Esophagus muscularis mucosa (tissue), 4 donors: ENCODE measurements around the gene CNTNAP2. TPM values are rescaled to one million over a fixed set of nuclear protein-coding genes. Genes with fewer than 3 reads are reported as not detected.

Experiments used
- DNase-seq: peaks from one replicate; pipeline ENCODE4 v3.0.0-alpha.2; 2017; ENCODE audit errors: extremely low spot score
- H3K27ac ChIP-seq, 4 donors: fragments of 200-600 bp; sonication (generic); replicated peaks in 1 of 4; 1 replicate in 3 of 4; 2 replicates in 1 of 4; pipeline ENCODE4 v1.5.1; 2016 to 2019; ENCODE audit warnings: mild to moderate bottlenecking in 1 of 4
- H3K27me3 ChIP-seq, 4 donors: fragments of 200-600 bp; sonication (generic); one replicate each; pipeline versions ENCODE4 v1.5.1 to v1.6.0; 2016 to 2019
- H3K36me3 ChIP-seq, 4 donors: fragments of 200-600 bp; sonication (generic); one replicate each; pipeline ENCODE4 v1.5.1; 2016 to 2019
- H3K4me1 ChIP-seq, 4 donors: fragments of 200-600 bp; sonication (generic); one replicate each; pipeline ENCODE4 v1.5.1; 2016 to 2019
- H3K4me3 ChIP-seq, 4 donors: fragments of 200-600 bp; sonication (generic); 1 replicate in 2 of 4; 2 replicates in 2 of 4; pipeline ENCODE4 v1.5.1; 2016 to 2019; ENCODE audit warnings: mild to moderate bottlenecking in 4 of 4, moderate library complexity in 1 of 4
- H3K9me3 ChIP-seq, 4 donors: fragments of 200-600 bp; sonication (generic); 1 replicate in 3 of 4; 2 replicates in 1 of 4; pipeline ENCODE4 v1.5.1; 2016 to 2019
- CTCF ChIP-seq, 3 experiments: fragments of 200-600 bp in 2 of 3; fragments of 450-650 bp in 1 of 3; sonication (generic) in 2 of 3; IDR thresholded peaks; one replicate each; pipeline ENCODE4 v1.5.1; 2017 to 2019; ENCODE audit warnings: antibody characterized with exemption in 3 of 3, mild to moderate bottlenecking in 2 of 3, moderate library complexity in 1 of 3
- EP300 ChIP-seq: sonication (generic); formaldehyde crosslinking; IDR thresholded peaks from one replicate; pipeline ENCODE4 v1.6.1; 2017; ENCODE audit warnings: antibody characterized with exemption
- POLR2A ChIP-seq: fragments of 450-650 bp; IDR thresholded peaks from one replicate; pipeline ENCODE4 v1.6.1; 2017; ENCODE audit warnings: antibody characterized with exemption, moderate library complexity, mild to moderate bottlenecking, low read depth
- POLR2AphosphoS5 ChIP-seq, 2 donors: sonication (generic); formaldehyde crosslinking; IDR thresholded peaks; one replicate each; pipeline ENCODE4 v1.6.1; 2017; ENCODE audit warnings: antibody characterized with exemption in 2 of 2
- WGBS: methylation state at CpG from one replicate; pipeline ENCODE4 v1.1.5; 2018; 5-methylcytosine and 5-hydroxymethylcytosine counted together
- intact Hi-C: fragments of 100-400 bp; cut with DNase I; formaldehyde crosslinking; loops from one replicate; pipeline ENCODE4 v1.15.1; 2023
- total RNA-seq, 4 donors: library from RNA; depleted of rRNA; stranded (reverse); fragments of >200 nt; gene quantifications; one replicate each; pipeline versions ENCODE4 v1.1.0 to v1.2.1, GENCODE V29; 2016

Gene CNTNAP2
- total RNA-seq, 4 donors from 2014 or later, result 1.2 to 2.9 (median 1.9) TPM

GRCh38 chr7:147048864-147049263, 932.3 kb downstream of the CNTNAP2 start:
- intact Hi-C loops, result no loop called here
- no peak for DNase-seq

DNA sequence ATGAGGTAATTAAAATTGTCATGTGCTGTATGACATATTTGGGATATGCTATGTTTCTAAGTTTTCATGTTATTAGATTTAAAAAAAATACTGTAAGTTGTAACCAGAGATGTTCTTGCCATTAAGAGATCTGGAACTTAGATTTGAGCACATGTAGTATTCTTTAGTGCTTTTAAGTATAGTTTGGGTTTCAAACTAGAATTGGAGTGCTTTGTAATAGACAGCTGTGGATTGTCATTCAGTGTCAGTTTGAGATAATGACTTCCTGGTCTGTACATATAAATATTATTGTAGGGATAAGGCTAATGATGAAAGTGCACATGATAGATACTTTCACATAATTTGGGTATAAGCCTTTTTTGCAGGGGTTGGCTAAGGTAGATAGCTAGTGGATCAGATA, 936.2 kb downstream of the CNTNAP2 start:
- Histone ChIP-seq H3K27ac (no peak overlapping the region), H3K27me3 (no peaks in the 10 kb centered on the region), H3K9me3 (no peaks in the 10 kb centered on the region), H3K4me1 (no peaks in the 10 kb centered on the region), H3K4me3 (no peak overlapping the region), H3K36me3 (no peaks in the 10 kb centered on the region)
- no peak for TF ChIP-seq POLR2A
- TF ChIP-seq EP300, result no peak
- TF ChIP-seq POLR2AphosphoS5 (IDR thresholded peaks at IDR 0.05), result no peak
- no peak for TF ChIP-seq CTCF (IDR thresholded peaks at IDR 0.05)
- intact Hi-C loops, result no loop called here
- DNase-seq, result no peak

More at GRCh38 chr7:147048864-147049263, 932.3 kb downstream of the CNTNAP2 start:
- WGBS, result 90% methylated on average over 5 of the region's 5 CpGs
- Histone ChIP-seq H3K4me3 (no peak overlapping the region), H3K36me3 (no peaks in the 10 kb centered on the region), H3K4me1 (no peaks in the 10 kb centered on the region), H3K27me3 (no peaks in the 10 kb centered on the region), H3K9me3 (no peaks in the 10 kb centered on the region), H3K27ac (no peak overlapping the region)
- TF ChIP-seq CTCF (IDR thresholded peaks at IDR 0.05), result no peak
- TF ChIP-seq POLR2AphosphoS5 (IDR thresholded peaks at IDR 0.05), result no peak
- no peak for TF ChIP-seq POLR2A
- TF ChIP-seq EP300, result no peak

GRCh38 chr7:147053746-147054145, 937.1 kb downstream of the CNTNAP2 start:
- Histone ChIP-seq H3K9me3 (no peaks in the 10 kb centered on the region), H3K27ac (no peak overlapping the region), H3K36me3 (no peaks in the 10 kb centered on the region), H3K4me1 (no peaks in the 10 kb centered on the region), H3K4me3 (no peak overlapping the region), H3K27me3 (no peaks in the 10 kb centered on the region)
- TF ChIP-seq POLR2AphosphoS5 (IDR thresholded peaks at IDR 0.05), result no peak
- TF ChIP-seq CTCF (IDR thresholded peaks at IDR 0.05), result no peak
- no peak for TF ChIP-seq POLR2A
- no peak for TF ChIP-seq EP300
- DNase-seq, result no peak
- WGBS, result 76% methylated on average over 5 of the region's 5 CpGs
- intact Hi-C loops, result no loop called here

- no peaks in the 10 kb centered on the region for H3K4me1 ChIP-seq
- intact Hi-C loops, result no loop called here
- WGBS, result 97% methylated on average over 3 of the region's 3 CpGs
- no peak overlapping the region for H3K27ac ChIP-seq
- H3K36me3 ChIP-seq, result no peaks in the 10 kb centered on the region
- no peak overlapping the region for H3K4me3 ChIP-seq
- H3K27me3 ChIP-seq, result no peaks in the 10 kb centered on the region
- H3K9me3 ChIP-seq, result no peaks in the 10 kb centered on the region
- no peak for DNase-seq
- TF ChIP-seq POLR2A (no peak), EP300 (no peak)
Measured at GRCh38 chr7:147060070-147060469, 943.5 kb downstream of the CNTNAP2 start.

DNA sequence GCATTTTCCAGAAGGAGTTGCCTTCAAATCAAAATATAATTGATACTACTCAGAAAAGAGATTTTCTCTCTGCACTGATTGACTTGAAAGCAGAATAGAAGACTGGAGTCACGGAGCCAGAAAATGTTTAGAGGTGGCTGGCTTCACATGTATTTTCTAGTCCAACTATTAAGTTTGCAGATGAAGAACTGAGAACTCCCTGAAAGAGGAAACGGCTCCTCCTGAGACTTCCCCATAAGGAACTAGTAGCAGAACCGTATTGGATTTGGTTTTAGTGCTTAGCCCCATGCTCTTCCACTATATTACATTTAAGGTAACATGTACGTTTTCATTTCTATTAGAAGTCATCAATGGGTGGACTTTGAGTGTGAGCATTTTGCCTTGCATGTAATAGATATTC, 946.3 kb downstream of the CNTNAP2 start:
- no peak overlapping the region for H3K27ac ChIP-seq

More for the DNA sequence above, 946.3 kb downstream of the CNTNAP2 start:
- Histone ChIP-seq H3K36me3 (no peaks in the 10 kb centered on the region), H3K27me3 (no peaks in the 10 kb centered on the region), H3K9me3 (no peaks in the 10 kb centered on the region), H3K4me1 (no peaks in the 10 kb centered on the region), H3K4me3 (no peak overlapping the region)
- no peak for DNase-seq
- 75% methylated on average over 4 of the region's 4 CpGs for whole genome bisulfite sequencing
- TF ChIP-seq POLR2A (no peak), CTCF (IDR thresholded peaks at IDR 0.05) (no peak), EP300 (no peak), POLR2AphosphoS5 (IDR thresholded peaks at IDR 0.05) (no peak)
- intact Hi-C loops, result no loop called here
